ENCODE results near the gene SPRYD3. TPM values are rescaled to one million over a fixed set of nuclear protein-coding genes. Genes with fewer than 3 reads are reported as not detected.

The SPRYD3 gene
- total and polyA plus RNA-seq, 2 donors: 9.1 to 17.3 TPM

DNA sequence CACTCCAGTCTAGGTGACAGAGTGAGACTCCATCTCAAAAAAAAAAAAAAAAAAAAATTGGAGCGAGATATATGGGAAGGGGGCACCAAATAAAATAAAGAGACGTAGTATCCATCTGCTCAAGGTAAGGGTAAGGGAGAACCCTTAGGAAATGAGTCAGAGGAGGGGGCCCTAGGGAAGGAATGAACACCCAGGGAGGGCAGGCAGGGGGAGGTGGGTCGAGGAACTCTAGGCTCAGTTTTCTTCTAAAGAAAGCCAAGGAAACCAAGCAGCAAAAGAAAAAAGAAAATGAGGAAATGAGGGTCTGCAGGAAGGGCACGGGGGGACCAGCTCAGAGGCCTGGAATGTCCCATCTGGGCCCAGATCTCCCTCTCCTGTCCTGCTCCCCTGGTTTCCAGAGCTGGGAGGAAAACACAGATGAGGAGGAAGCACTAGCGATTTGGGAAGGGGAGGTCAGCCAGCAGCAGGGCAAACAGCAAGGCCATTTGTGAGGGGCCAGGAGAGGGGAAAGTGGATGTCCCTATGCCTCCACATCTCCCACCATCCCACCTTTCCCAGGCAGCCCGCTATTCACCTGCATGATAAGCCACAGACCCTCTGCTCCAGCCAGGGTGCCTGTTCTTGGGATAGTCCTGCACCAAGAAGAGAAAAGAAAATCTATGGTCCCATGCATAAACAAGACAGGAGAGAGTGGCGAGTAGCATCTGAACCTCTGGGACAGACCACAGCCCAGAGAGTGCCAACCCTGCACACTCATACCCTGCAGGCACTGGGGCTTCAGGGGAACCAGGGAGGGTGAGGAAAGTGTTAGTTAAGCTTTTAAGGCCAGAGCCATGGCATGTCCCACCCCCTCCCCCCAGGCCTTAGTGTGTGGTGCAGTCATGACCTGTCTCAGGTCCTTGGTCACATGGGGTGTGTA lies 11.9 kb downstream of the SPRYD3 start:
- peaks cover 0 to 37% of the 10 kb centered on the region in 2 donors for H3K4me1 ChIP-seq (ENCODE audit: control insufficient read depth in 2 of 2, insufficient read depth in 2 of 2, low read length in 2 of 2)
- H3K4me3 ChIP-seq (ENCODE audit: low read length in 2 of 2): no peak overlapping the region
- H3K36me3 ChIP-seq (ENCODE audit: control insufficient read depth in 2 of 2, insufficient read depth in 2 of 2, low read length in 1 of 2): peaks cover 43 to 57% of the 10 kb centered on the region in 2 donors
- H3K27me3 ChIP-seq (ENCODE audit: control insufficient read depth in 2 of 2, insufficient read depth in 1 of 2, low read length in 1 of 2): no peaks in the 10 kb centered on the region
- H3K27ac ChIP-seq (ENCODE audit: low read depth in 1 of 2, low read length in 1 of 2): no peak overlapping the region
- WGBS: 94% methylated on average over 7 of the region's 7 CpGs
- no peaks in the 10 kb centered on the region for H3K9me3 ChIP-seq (ENCODE audit: control insufficient read depth in 2 of 2, insufficient read depth in 1 of 2, low read length in 1 of 2)
- DNase-seq (ENCODE audit: low read depth in 6 of 9, low spot score in 9 of 9): no peak

DNA sequence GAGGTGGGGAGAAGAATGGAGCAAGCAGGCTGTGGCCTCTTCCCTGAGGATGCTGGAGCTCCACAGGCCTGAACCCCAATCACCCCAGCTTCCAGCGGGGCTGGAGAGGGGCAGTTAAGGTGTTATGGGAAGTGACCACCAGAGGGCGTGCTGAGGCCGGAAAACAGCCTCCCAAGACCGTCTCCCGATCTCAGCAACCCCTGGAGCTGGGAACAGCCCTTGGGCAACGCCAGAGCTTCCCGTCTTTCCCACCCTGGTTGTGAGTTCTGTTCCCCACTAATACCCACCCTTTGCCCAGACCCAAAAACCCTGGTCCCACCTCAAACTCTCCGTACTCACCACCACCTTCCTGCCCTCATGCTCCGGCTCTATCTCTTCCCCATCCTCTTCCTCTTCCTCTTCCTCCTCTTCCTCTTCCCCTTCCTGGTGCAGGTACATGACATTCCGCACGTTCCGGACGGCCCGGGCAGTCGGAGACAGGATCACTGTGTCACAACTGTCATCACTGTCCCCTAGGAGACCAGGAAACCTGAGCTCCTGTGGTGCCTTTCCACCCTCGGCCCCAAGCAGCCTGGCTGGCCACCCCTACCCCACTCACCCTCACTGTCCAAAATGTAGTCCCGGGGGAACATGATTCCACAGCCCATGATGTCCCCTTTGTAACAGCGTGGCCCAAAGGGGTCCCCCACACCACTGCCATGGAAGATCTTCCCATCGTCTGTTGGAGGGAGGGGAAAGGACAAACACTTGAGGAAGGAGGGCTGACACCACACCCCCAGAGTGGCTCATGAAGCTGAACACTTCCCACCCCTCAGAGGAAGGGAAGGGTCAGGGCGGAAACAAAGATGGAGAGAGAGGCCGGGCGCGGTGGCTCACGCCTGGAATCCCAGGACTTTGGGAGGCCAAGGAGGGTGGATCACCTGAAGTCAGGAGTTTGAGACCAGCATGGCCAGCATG lies 12.9 kb downstream of the SPRYD3 start:
- Histone ChIP-seq H3K4me1 (ENCODE audit: control insufficient read depth in 2 of 2, insufficient read depth in 2 of 2, low read length in 2 of 2) (peaks cover 0 to 28% of the 10 kb centered on the region in 2 donors), H3K9me3 (ENCODE audit: control insufficient read depth in 2 of 2, insufficient read depth in 1 of 2, low read length in 1 of 2) (no peaks in the 10 kb centered on the region), H3K4me3 (ENCODE audit: low read length in 2 of 2) (no peak overlapping the region), H3K27ac (ENCODE audit: low read depth in 1 of 2, low read length in 1 of 2) (no peak overlapping the region), H3K36me3 (ENCODE audit: control insufficient read depth in 2 of 2, insufficient read depth in 2 of 2, low read length in 1 of 2) (peaks cover 40 to 51% of the 10 kb centered on the region in 2 donors), H3K27me3 (ENCODE audit: control insufficient read depth in 2 of 2, insufficient read depth in 1 of 2, low read length in 1 of 2) (no peaks in the 10 kb centered on the region)
- peak in 5 of 9 donors; percentile 26 to 72 (median 47) for DNase-seq (ENCODE audit: low read depth in 6 of 9, low spot score in 9 of 9)
- 64% methylated on average over 24 of the region's 24 CpGs for WGBS

DNA sequence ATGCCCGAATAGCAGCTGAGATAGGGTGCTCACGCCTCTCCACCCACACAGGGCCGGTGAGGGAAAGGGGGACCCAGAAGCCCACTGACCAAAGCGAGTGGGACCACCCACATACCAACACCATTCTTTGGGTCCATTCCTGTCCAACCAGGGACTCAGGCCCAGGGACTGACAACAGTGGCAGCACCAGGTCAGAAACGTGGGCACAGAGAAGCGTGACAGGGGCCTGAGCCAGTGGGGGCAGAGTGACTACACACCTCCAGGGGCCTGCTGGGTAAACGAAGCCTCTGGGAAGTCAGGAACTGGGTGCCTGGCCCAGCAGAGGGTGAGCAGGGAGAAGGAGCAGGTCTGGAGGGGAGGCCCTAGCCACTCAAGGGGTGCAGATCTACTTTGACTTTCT lies 13.7 kb downstream of the SPRYD3 start:
- H3K27me3 ChIP-seq (ENCODE audit: control insufficient read depth in 2 of 2, insufficient read depth in 1 of 2, low read length in 1 of 2): no peaks in the 10 kb centered on the region
- no peak for DNase-seq (ENCODE audit: low read depth in 6 of 9, low spot score in 9 of 9)
- H3K27ac ChIP-seq (ENCODE audit: low read depth in 1 of 2, low read length in 1 of 2): no peak overlapping the region
- H3K4me1 ChIP-seq (ENCODE audit: control insufficient read depth in 2 of 2, insufficient read depth in 2 of 2, low read length in 2 of 2): peaks cover 0 to 25% of the 10 kb centered on the region in 2 donors
- WGBS: 91% methylated on average over 7 of the region's 7 CpGs
- no peaks in the 10 kb centered on the region for H3K9me3 ChIP-seq (ENCODE audit: control insufficient read depth in 2 of 2, insufficient read depth in 1 of 2, low read length in 1 of 2)
- no peak overlapping the region for H3K4me3 ChIP-seq (ENCODE audit: low read length in 2 of 2)
- peaks cover 36 to 45% of the 10 kb centered on the region in 2 donors for H3K36me3 ChIP-seq (ENCODE audit: control insufficient read depth in 2 of 2, insufficient read depth in 2 of 2, low read length in 1 of 2)

DNA sequence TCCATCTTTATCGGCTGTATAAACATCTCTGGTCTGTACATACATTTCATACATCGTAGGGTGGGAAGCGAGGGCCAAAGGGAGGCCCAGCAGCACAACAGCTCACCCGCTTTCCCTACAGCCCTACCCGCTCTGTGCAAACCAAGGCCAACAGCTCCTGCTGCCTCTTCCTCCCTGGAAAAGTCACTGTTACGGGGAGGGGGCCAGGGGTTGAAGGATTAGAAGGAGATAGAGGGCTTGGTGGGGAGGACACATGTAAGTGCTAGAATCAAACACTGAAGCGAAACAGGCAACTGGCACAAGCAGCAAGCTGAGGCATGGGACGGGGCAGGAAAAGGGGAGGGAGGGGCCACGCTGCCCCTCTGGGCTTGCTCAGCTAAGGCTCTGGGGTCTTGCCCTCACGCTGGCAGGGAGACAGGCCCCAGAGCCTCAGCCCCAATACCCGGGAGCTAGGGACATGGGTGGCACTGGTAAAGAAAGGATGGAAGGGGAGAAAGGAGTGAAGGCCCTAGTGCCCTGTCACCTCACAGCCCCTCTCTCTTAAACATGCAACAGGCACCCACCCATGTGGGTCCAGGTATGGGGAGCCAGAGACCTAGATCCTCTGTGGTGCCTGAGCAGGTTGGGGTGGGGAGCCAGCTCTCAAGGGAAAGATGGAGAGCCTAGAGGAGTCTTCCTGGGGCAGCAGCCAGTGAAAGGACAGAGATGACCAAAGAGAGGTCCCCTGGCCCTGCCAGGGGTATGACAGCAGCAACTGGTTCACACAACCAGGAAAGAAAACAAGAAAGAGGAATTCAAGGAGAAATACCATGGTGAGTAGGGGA lies 14.4 kb downstream of the SPRYD3 start:
- Histone ChIP-seq H3K4me3 (ENCODE audit: low read length in 2 of 2) (no peak overlapping the region), H3K4me1 (ENCODE audit: control insufficient read depth in 2 of 2, insufficient read depth in 2 of 2, low read length in 2 of 2) (peaks cover 0 to 22% of the 10 kb centered on the region in 2 donors), H3K36me3 (ENCODE audit: control insufficient read depth in 2 of 2, insufficient read depth in 2 of 2, low read length in 1 of 2) (peaks cover 36 to 40% of the 10 kb centered on the region in 2 donors), H3K27me3 (ENCODE audit: control insufficient read depth in 2 of 2, insufficient read depth in 1 of 2, low read length in 1 of 2) (no peaks in the 10 kb centered on the region), H3K9me3 (ENCODE audit: control insufficient read depth in 2 of 2, insufficient read depth in 1 of 2, low read length in 1 of 2) (no peaks in the 10 kb centered on the region), H3K27ac (ENCODE audit: low read depth in 1 of 2, low read length in 1 of 2) (no peak overlapping the region)
- 98% methylated on average over 11 of the region's 11 CpGs for WGBS
- DNase-seq (ENCODE audit: low read depth in 6 of 9, low spot score in 9 of 9): no peak

DNA sequence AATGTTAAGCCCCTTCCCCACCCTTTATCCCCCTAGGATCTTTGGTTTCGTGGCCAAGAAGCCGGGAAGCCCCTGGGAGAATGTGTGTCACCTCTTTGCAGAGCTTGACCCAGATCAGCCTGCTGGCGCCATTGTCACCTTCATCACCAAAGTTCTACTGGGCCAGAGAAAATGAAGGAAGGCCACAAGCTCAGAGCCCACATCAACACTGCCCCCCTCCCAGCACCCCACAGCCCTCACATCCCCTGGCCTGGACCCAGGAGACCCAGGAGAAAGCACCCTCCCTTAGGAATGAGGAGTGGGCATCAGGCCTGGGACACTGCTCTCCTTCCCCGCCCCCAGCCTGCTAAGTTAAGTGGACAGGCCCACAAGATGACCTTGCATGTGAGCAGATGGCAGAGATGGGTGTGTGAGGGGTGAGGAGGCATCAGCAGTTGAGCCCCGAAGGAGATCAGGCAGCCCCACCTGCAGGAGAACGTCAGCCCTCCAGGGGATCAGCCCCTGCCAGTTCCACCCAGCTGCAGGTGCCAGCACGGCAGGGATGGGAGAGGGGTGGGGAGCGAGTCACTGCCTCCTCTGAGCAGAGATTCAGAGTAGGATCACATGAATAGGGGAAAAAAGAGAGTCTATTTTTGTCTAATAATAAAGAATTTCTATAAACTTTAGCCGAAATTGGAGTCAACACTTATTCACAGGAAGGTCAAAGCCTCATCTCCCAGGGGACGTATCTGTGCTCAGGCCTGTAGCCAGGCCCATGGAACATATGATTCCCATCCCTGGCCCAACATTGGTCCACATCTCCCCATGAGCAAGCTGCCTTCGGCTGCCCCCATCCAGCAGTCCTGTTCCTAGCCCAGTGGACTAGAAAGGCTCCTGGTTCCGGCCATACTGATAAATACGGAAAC lies 15.2 kb downstream of the SPRYD3 start:
- 88% methylated on average over 13 of the region's 13 CpGs for WGBS
- Histone ChIP-seq H3K27me3 (ENCODE audit: control insufficient read depth in 2 of 2, insufficient read depth in 1 of 2, low read length in 1 of 2) (no peaks in the 10 kb centered on the region), H3K4me3 (ENCODE audit: low read length in 2 of 2) (no peak overlapping the region), H3K4me1 (ENCODE audit: control insufficient read depth in 2 of 2, insufficient read depth in 2 of 2, low read length in 2 of 2) (peaks cover 0 to 14% of the 10 kb centered on the region in 2 donors), H3K36me3 (ENCODE audit: control insufficient read depth in 2 of 2, insufficient read depth in 2 of 2, low read length in 1 of 2) (peaks cover 29 to 38% of the 10 kb centered on the region in 2 donors), H3K27ac (ENCODE audit: low read depth in 1 of 2, low read length in 1 of 2) (no peak overlapping the region), H3K9me3 (ENCODE audit: control insufficient read depth in 2 of 2, insufficient read depth in 1 of 2, low read length in 1 of 2) (no peaks in the 10 kb centered on the region)
- no peak for DNase-seq (ENCODE audit: low read depth in 6 of 9, low spot score in 9 of 9)

DNA sequence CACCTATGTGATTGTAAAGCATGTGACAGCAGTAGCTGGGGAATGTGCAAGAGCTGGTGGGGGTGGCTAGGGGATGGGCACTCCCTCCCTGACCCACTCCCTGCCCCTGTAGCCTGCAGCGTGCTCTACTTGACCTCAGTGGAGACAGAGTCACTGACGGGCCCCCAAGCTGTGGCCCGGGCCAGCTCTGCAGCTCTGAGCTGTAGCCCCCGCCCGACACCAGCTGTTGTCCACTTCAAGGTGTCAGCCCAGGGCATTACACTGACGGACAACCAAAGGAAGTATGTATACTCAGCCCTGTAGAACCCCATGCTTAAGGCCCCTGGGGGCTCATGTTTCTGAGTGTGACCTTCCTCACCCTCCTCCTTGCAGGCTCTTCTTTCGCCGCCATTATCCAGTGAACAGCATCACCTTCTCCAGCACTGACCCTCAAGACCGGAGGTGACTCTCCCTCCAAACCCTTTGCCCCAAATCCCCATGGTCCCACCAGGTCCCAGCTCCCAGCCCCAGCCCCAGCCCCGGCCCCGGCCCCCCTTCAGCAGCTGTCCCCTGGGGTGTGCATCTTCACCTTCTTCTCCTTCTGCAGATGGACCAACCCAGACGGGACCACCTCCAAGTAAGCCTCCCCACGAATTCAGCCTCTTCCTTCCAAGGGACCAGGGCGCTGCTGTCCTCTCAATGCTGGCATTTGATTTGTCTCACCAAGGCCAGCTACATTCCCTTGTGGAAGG lies 16.0 kb downstream of the SPRYD3 start:
- no peak overlapping the region for H3K27ac ChIP-seq (ENCODE audit: low read depth in 1 of 2, low read length in 1 of 2)
- no peaks in the 10 kb centered on the region for H3K9me3 ChIP-seq (ENCODE audit: control insufficient read depth in 2 of 2, insufficient read depth in 1 of 2, low read length in 1 of 2)
- peaks cover 26 to 35% of the 10 kb centered on the region in 2 donors for H3K36me3 ChIP-seq (ENCODE audit: control insufficient read depth in 2 of 2, insufficient read depth in 2 of 2, low read length in 1 of 2)
- DNase-seq (ENCODE audit: low read depth in 6 of 9, low spot score in 9 of 9): no peak
- no peak overlapping the region for H3K4me3 ChIP-seq (ENCODE audit: low read length in 2 of 2)
- WGBS: 96% methylated on average over 14 of the region's 14 CpGs
- peaks cover 0 to 11% of the 10 kb centered on the region in 2 donors for H3K4me1 ChIP-seq (ENCODE audit: control insufficient read depth in 2 of 2, insufficient read depth in 2 of 2, low read length in 2 of 2)
- H3K27me3 ChIP-seq (ENCODE audit: control insufficient read depth in 2 of 2, insufficient read depth in 1 of 2, low read length in 1 of 2): no peaks in the 10 kb centered on the region

DNA sequence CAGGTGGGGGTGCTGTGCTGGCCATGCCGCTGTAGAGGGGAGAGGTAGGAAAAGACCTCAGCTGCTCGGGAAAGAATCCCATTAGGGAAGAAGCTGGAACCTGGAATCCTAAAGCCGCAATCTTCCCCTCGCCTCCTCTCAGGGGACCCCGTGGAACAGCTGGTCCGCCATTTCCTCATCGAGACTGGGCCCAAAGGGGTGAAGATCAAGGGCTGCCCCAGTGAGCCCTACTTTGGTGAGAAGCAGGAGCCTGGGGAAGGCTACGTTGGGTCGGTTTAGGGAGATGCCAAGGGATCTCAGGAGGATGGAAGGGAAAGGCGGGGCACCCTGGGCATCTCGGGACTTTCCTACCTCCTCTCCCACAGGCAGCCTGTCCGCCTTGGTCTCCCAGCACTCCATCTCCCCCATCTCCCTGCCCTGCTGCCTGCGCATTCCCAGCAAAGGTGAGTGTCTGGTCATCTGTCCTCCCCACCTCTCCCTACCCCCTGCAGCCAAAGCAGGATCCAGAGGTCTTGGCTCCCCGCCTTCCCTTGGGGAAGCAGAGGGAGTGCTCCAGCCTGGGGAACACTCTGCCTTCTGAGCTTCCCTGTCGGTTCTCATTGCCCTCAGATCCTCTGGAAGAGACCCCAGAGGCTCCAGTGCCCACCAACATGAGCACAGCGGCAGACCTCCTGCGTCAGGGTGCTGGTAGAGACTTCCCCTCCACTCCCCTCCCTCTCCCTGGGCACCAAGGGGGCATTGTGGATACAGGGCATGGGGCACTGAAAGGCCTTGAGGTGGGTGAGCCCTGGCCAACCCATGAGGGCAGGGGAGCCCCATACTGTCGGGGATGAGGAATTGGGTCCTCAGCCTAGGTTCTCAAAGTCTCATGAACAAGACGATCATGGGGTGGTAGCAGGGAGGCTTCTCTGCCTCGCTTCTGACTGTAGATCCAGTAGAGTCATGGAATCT lies 16.9 kb downstream of the SPRYD3 start:
- peaks cover 0 to 11% of the 10 kb centered on the region in 2 donors for H3K4me1 ChIP-seq (ENCODE audit: control insufficient read depth in 2 of 2, insufficient read depth in 2 of 2, low read length in 2 of 2)
- H3K27ac ChIP-seq (ENCODE audit: low read depth in 1 of 2, low read length in 1 of 2): no peak overlapping the region
- peaks cover 17 to 32% of the 10 kb centered on the region in 2 donors for H3K36me3 ChIP-seq (ENCODE audit: control insufficient read depth in 2 of 2, insufficient read depth in 2 of 2, low read length in 1 of 2)
- no peak for DNase-seq (ENCODE audit: low read depth in 6 of 9, low spot score in 9 of 9)
- no peak overlapping the region for H3K4me3 ChIP-seq (ENCODE audit: low read length in 2 of 2)
- H3K9me3 ChIP-seq (ENCODE audit: control insufficient read depth in 2 of 2, insufficient read depth in 1 of 2, low read length in 1 of 2): no peaks in the 10 kb centered on the region
- no peaks in the 10 kb centered on the region for H3K27me3 ChIP-seq (ENCODE audit: control insufficient read depth in 2 of 2, insufficient read depth in 1 of 2, low read length in 1 of 2)
- 89% methylated on average over 20 of the region's 20 CpGs for WGBS
